ENCODE data around the gene WDR64. TPM values are rescaled to one million over a fixed set of nuclear protein-coding genes. Genes with fewer than 3 reads are reported as not detected.
A peak's percentile ranks its signal among the peaks of the same experiment; 100 is the strongest.

The WDR64 gene
- total and polyA plus RNA-seq, 2 experiments from 2014 or later, result 0.07 TPM; not detected in 1

- 83% methylated on average over 9 of the region's 9 CpGs for WGBS (ENCODE audit: low lambda C conversion rate, missing lambda C conversion rate)
Observed at GRCh38 chr1:241612533-241613477, 39.3 kb upstream of the WDR64 start.

GRCh38 chr1:241614144-241614543 lies 37.9 kb upstream of the WDR64 start:
- Histone ChIP-seq H4K20me1 (ENCODE audit: insufficient read depth, poor library complexity, severe bottlenecking) (no peaks in the 10 kb centered on the region), H3K36me3 (replicated peaks; ENCODE audit: insufficient read depth, low read depth) (no peaks in the 10 kb centered on the region), H3K9me2 (replicated peaks; ENCODE audit: insufficient read depth) (no peaks in the 10 kb centered on the region), H3K79me2 (no peaks in the 10 kb centered on the region), H3K4me3 (no peak overlapping the region), H2AFZ (no peak overlapping the region), H3K27me3 (no peaks in the 10 kb centered on the region), H3K9me3 (ENCODE audit: low read depth) (no peaks in the 10 kb centered on the region), H3K4me1 (ENCODE audit: insufficient read depth) (peaks cover 17% of the 10 kb centered on the region), H3K27ac (no peak overlapping the region), H3K4me2 (no peak overlapping the region)
- WGBS (ENCODE audit: low lambda C conversion rate, missing lambda C conversion rate), result 93% methylated on average over 4 of the region's 4 CpGs
- TF ChIP-seq EZH2phosphoT487 (IDR thresholded peaks at IDR 0.05; ENCODE audit: low read depth, severe bottlenecking, unreplicated experiment), result no peak
- no peak for TF ChIP-seq EZH2 (IDR thresholded peaks at IDR 0.05; ENCODE audit: borderline replicate concordance)
- no peak for TF ChIP-seq CTCF (IDR thresholded peaks at IDR 0.05; ENCODE audit: poor library complexity)
- no peak for DNase-seq (ENCODE audit: low spot score)

More at GRCh38 chr1:241612533-241613477, 39.3 kb upstream of the WDR64 start:
- H3K27ac ChIP-seq, result peak overlapping the region; percentile 25
- H3K79me2 ChIP-seq, result no peaks in the 10 kb centered on the region
- H3K9me2 ChIP-seq (replicated peaks; ENCODE audit: insufficient read depth), result no peaks in the 10 kb centered on the region
- no peaks in the 10 kb centered on the region for H3K36me3 ChIP-seq (replicated peaks; ENCODE audit: insufficient read depth, low read depth)
- H3K4me1 ChIP-seq (ENCODE audit: insufficient read depth), result peaks cover 17% of the 10 kb centered on the region
- no peaks in the 10 kb centered on the region for H4K20me1 ChIP-seq (ENCODE audit: insufficient read depth, poor library complexity, severe bottlenecking)
- TF ChIP-seq EZH2 (IDR thresholded peaks at IDR 0.05; ENCODE audit: borderline replicate concordance), result no peak
- TF ChIP-seq EZH2phosphoT487 (IDR thresholded peaks at IDR 0.05; ENCODE audit: low read depth, severe bottlenecking, unreplicated experiment), result no peak
- no peak for TF ChIP-seq CTCF (IDR thresholded peaks at IDR 0.05; ENCODE audit: poor library complexity)
- H3K4me3 ChIP-seq, result no peak overlapping the region
- no peaks in the 10 kb centered on the region for H3K27me3 ChIP-seq
- no peak overlapping the region for H2AFZ ChIP-seq
- H3K4me2 ChIP-seq, result no peak overlapping the region
- peak; percentile 21 for DNase-seq (ENCODE audit: low spot score)
- H3K9me3 ChIP-seq (ENCODE audit: low read depth), result no peaks in the 10 kb centered on the region

- Histone ChIP-seq H3K9me2 (replicated peaks; ENCODE audit: insufficient read depth) (no peaks in the 10 kb centered on the region), H2AFZ (no peak overlapping the region), H3K4me3 (no peak overlapping the region), H3K27ac (no peak overlapping the region), H3K79me2 (no peaks in the 10 kb centered on the region), H3K36me3 (replicated peaks; ENCODE audit: insufficient read depth, low read depth) (no peaks in the 10 kb centered on the region), H3K4me1 (ENCODE audit: insufficient read depth) (peaks cover 17% of the 10 kb centered on the region), H3K9me3 (ENCODE audit: low read depth) (no peaks in the 10 kb centered on the region), H4K20me1 (ENCODE audit: insufficient read depth, poor library complexity, severe bottlenecking) (no peaks in the 10 kb centered on the region), H3K4me2 (peak overlapping the region; percentile 33), H3K27me3 (no peaks in the 10 kb centered on the region)
- 87% methylated on average over 4 of the region's 4 CpGs for WGBS (ENCODE audit: low lambda C conversion rate, missing lambda C conversion rate)
- TF ChIP-seq CTCF (IDR thresholded peaks at IDR 0.05; ENCODE audit: poor library complexity), result no peak
- no peak for TF ChIP-seq EZH2phosphoT487 (IDR thresholded peaks at IDR 0.05; ENCODE audit: low read depth, severe bottlenecking, unreplicated experiment)
- TF ChIP-seq EZH2 (IDR thresholded peaks at IDR 0.05; ENCODE audit: borderline replicate concordance), result no peak
- DNase-seq (ENCODE audit: low spot score), result no peak
Observed at GRCh38 chr1:241614572-241614971, 37.5 kb upstream of the WDR64 start.

All from hepatocyte (in vitro differentiated cells).